ENCODE measurements around the gene PPM1G.

PPM1G gene

DNA sequence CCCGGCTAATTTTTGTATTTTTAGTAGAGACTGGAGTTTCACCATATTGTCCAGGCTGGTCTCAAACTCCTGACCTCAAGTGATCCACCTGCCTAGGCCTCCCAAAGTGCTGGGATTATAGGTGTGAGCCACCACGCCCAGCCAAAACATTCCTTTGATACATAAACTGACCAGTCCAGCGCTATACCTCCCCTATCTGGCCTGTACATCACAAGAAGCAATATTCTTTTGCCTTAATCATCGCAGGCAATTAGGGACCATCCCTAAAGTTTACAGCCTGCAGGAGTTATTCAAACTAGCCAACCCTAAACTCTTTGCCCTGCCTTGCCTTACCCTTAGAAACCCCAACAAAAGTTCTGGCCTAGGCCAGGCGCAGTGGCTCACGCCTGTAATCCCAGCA lies 6.8 kb upstream of the PPM1G start:
- no peak for TF ChIP-seq CTCF (IDR thresholded peaks at IDR 0.05; ENCODE audit: extremely low read depth, insufficient read depth, missing control alignments)
- no peak for DNase-seq (ENCODE audit: low spot score)
- in situ Hi-C loops (cut with MboI; ENCODE audit: low pct_unique_long_range_greater_than_20kb, low sequenced_read_pairs, unreplicated experiment): no loop called here

- in situ Hi-C loops (cut with MboI; ENCODE audit: low pct_unique_long_range_greater_than_20kb, low sequenced_read_pairs, unreplicated experiment): no loop called here
- no peak for DNase-seq (ENCODE audit: low spot score)
- TF ChIP-seq CTCF (IDR thresholded peaks at IDR 0.05; ENCODE audit: extremely low read depth, insufficient read depth, missing control alignments): no peak
These were observed 3.2 kb upstream of the PPM1G start for GRCh38 chr2:27412419-27413152.

GRCh38 chr2:27408601-27409320 lies 630 bp downstream of the PPM1G start:
- DNase-seq (ENCODE audit: low spot score): peak; percentile 47
- no peak for TF ChIP-seq CTCF (IDR thresholded peaks at IDR 0.05; ENCODE audit: extremely low read depth, insufficient read depth, missing control alignments)
- in situ Hi-C loops (cut with MboI; ENCODE audit: low pct_unique_long_range_greater_than_20kb, low sequenced_read_pairs, unreplicated experiment): no loop called here

- in situ Hi-C loops (cut with MboI; ENCODE audit: low pct_unique_long_range_greater_than_20kb, low sequenced_read_pairs, unreplicated experiment): no loop called here
- peak; percentile 16 for TF ChIP-seq CTCF (IDR thresholded peaks at IDR 0.05; ENCODE audit: extremely low read depth, insufficient read depth, missing control alignments)
- no peak for DNase-seq (ENCODE audit: low spot score)
These were observed 1.4 kb downstream of the PPM1G start for GRCh38 chr2:27407798-27408491.

DNA sequence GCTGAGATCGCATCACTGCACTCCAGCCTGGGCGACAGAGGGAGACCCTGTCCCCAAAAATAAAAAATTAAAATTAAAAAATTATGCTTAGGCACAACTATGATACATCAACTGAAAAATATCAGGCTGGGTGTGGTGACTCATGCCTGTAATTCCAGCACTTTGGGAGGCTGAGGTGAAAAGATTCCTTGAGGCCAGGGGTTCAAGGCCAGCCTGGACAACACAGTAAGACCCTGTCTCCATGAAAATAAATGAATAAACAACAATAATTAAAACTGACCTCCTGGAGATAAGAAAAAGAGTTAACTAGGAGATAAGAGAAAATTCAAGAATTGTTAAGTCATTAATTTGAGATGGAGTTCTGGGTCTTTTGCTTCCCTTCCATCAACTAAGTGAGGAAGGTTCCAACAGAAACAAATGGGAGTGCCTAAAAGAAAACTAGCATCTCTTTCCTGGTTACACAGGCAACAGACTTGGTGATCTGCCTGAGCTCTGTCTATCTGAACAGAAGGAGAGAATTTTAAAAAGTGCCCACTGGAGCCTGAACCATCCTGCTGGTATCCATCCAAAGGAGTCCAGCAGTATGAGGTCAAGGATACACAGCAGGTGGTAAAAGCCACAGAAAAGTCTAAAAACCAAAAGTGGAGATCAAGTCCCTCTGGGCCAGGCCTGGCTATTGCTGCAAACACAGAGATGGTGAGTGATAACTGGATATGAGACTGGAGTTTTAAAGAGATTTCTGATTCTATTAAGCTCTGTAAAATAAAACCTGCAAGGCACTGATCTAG lies 8.8 kb downstream of the PPM1G start:
- no peak for DNase-seq (ENCODE audit: low spot score)
- in situ Hi-C loops (cut with MboI; ENCODE audit: low pct_unique_long_range_greater_than_20kb, low sequenced_read_pairs, unreplicated experiment): no loop called here
- no peak for TF ChIP-seq CTCF (IDR thresholded peaks at IDR 0.05; ENCODE audit: extremely low read depth, insufficient read depth, missing control alignments)

DNA sequence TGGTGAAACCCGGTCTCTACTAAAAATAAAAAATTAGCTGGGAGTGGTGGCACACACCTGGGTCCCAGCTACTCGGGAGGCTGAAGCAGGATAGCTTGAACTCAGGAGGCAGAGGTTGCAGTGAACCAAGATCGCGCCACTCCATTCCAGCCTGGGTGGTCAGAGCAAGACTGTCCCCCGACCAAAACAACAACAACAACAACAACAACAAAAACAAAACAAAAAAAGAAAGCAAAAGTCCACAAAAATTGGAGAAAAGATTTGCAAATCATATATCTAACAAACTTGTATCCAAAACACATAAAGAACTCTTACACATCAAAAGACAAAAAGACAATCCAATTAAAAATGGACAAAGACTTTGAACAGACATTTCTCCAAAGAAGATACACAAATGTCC lies 10.4 kb downstream of the PPM1G start:
- in situ Hi-C loops (cut with MboI; ENCODE audit: low pct_unique_long_range_greater_than_20kb, low sequenced_read_pairs, unreplicated experiment): no loop called here
- TF ChIP-seq CTCF (IDR thresholded peaks at IDR 0.05; ENCODE audit: extremely low read depth, insufficient read depth, missing control alignments): no peak
- no peak for DNase-seq (ENCODE audit: low spot score)

All from GM13977 (cell line).